ENCODE measurements around the gene ITSN1.
"Not testable (repeated sequence)": the region's sequence is repeated elsewhere in the genome, so short reads cannot be mapped to it uniquely, and the experiment has no call there.

Gene ITSN1

GRCh38 chr21:33642027-33642895 is at the start of gene ITSN1:
TSS of gene ITSN1 (plus strand) at chr21:33642501. CDS start at chr21:33718829, 76,328 bp downstream.
- H3K4me1 ChIP-seq (ENCODE audit: insufficient read depth, low read length): peaks cover 14% of the 10 kb centered on the region
- peaks cover 13% of the 10 kb centered on the region for H3K36me3 ChIP-seq (ENCODE audit: insufficient read depth, low read length)
- H3K4me3 ChIP-seq (ENCODE audit: low read length): peak within 1 kb of the TSS; percentile 70
- H3K9me3 ChIP-seq (ENCODE audit: low read length): no peaks in the 10 kb centered on the region
- peak within 1 kb of the TSS; percentile 41 for H2AFZ ChIP-seq (ENCODE audit: low read depth, low read length)
- no peaks in the 10 kb centered on the region for H3K27me3 ChIP-seq (ENCODE audit: insufficient read depth, low read length)

GRCh38 chr21:33598051-33598450 is 44.2 kb upstream of the ITSN1 start:
- Histone ChIP-seq H2AFZ (ENCODE audit: low read depth, low read length) (no peak overlapping the region), H3K9me3 (ENCODE audit: low read length) (no peaks in the 10 kb centered on the region), H3K4me1 (ENCODE audit: insufficient read depth, low read length) (no peaks in the 10 kb centered on the region), H3K4me3 (ENCODE audit: low read length) (no peak overlapping the region), H3K27me3 (ENCODE audit: insufficient read depth, low read length) (no peaks in the 10 kb centered on the region), H3K36me3 (ENCODE audit: insufficient read depth, low read length) (peaks cover 68% of the 10 kb centered on the region)

GRCh38 chr21:33608559-33608958 is 33.7 kb upstream of the ITSN1 start:
- peaks cover 52% of the 10 kb centered on the region for H3K36me3 ChIP-seq (ENCODE audit: insufficient read depth, low read length)
- no peak overlapping the region for H2AFZ ChIP-seq (ENCODE audit: low read depth, low read length)
- H3K4me3 ChIP-seq (ENCODE audit: low read length): no peak overlapping the region
- no peaks in the 10 kb centered on the region for H3K9me3 ChIP-seq (ENCODE audit: low read length)
- H3K4me1 ChIP-seq (ENCODE audit: insufficient read depth, low read length): no peaks in the 10 kb centered on the region
- H3K27me3 ChIP-seq (ENCODE audit: insufficient read depth, low read length): no peaks in the 10 kb centered on the region

GRCh38 chr21:33611006-33611744 is 31.1 kb upstream of the ITSN1 start:
- no peaks in the 10 kb centered on the region for H3K9me3 ChIP-seq (ENCODE audit: low read length)
- no peaks in the 10 kb centered on the region for H3K27me3 ChIP-seq (ENCODE audit: insufficient read depth, low read length)
- no peak overlapping the region for H2AFZ ChIP-seq (ENCODE audit: low read depth, low read length)
- no peak overlapping the region for H3K4me3 ChIP-seq (ENCODE audit: low read length)
- no peaks in the 10 kb centered on the region for H3K4me1 ChIP-seq (ENCODE audit: insufficient read depth, low read length)
- peaks cover 53% of the 10 kb centered on the region for H3K36me3 ChIP-seq (ENCODE audit: insufficient read depth, low read length)

GRCh38 chr21:33617565-33617964 is 24.7 kb upstream of the ITSN1 start:
- H3K4me1 ChIP-seq (ENCODE audit: insufficient read depth, low read length); H3K9me3 ChIP-seq (ENCODE audit: low read length); H3K27me3 ChIP-seq (ENCODE audit: insufficient read depth, low read length); H3K4me3 ChIP-seq (ENCODE audit: low read length); H2AFZ ChIP-seq (ENCODE audit: low read depth, low read length): not testable (repeated sequence)
- H3K36me3 ChIP-seq (ENCODE audit: insufficient read depth, low read length): peaks cover 55% of the 10 kb centered on the region

GRCh38 chr21:33618407-33618806 is 23.9 kb upstream of the ITSN1 start:
- Histone ChIP-seq H2AFZ (ENCODE audit: low read depth, low read length) (no peak overlapping the region), H3K4me3 (ENCODE audit: low read length) (no peak overlapping the region), H3K4me1 (ENCODE audit: insufficient read depth, low read length) (peaks cover 7% of the 10 kb centered on the region), H3K36me3 (ENCODE audit: insufficient read depth, low read length) (peaks cover 51% of the 10 kb centered on the region), H3K9me3 (ENCODE audit: low read length) (no peaks in the 10 kb centered on the region), H3K27me3 (ENCODE audit: insufficient read depth, low read length) (no peaks in the 10 kb centered on the region)

- Histone ChIP-seq H3K4me1 (ENCODE audit: insufficient read depth, low read length) (peaks cover 7% of the 10 kb centered on the region), H3K36me3 (ENCODE audit: insufficient read depth, low read length) (peaks cover 55% of the 10 kb centered on the region), H3K9me3 (ENCODE audit: low read length) (no peaks in the 10 kb centered on the region), H2AFZ (ENCODE audit: low read depth, low read length) (no peak overlapping the region), H3K4me3 (ENCODE audit: low read length) (no peak overlapping the region), H3K27me3 (ENCODE audit: insufficient read depth, low read length) (no peaks in the 10 kb centered on the region)
These were observed 22.6 kb upstream of the ITSN1 start for GRCh38 chr21:33619726-33620125.

GRCh38 chr21:33622253-33622652 is 20.0 kb upstream of the ITSN1 start:
- Histone ChIP-seq H3K9me3 (ENCODE audit: low read length) (no peaks in the 10 kb centered on the region), H2AFZ (ENCODE audit: low read depth, low read length) (no peak overlapping the region), H3K27me3 (ENCODE audit: insufficient read depth, low read length) (no peaks in the 10 kb centered on the region), H3K4me1 (ENCODE audit: insufficient read depth, low read length) (peaks cover 7% of the 10 kb centered on the region), H3K36me3 (ENCODE audit: insufficient read depth, low read length) (peaks cover 45% of the 10 kb centered on the region), H3K4me3 (ENCODE audit: low read length) (no peak overlapping the region)

GRCh38 chr21:33626151-33626550 is 16.1 kb upstream of the ITSN1 start:
- H3K9me3 ChIP-seq (ENCODE audit: low read length); H3K4me3 ChIP-seq (ENCODE audit: low read length); H3K4me1 ChIP-seq (ENCODE audit: insufficient read depth, low read length); H3K27me3 ChIP-seq (ENCODE audit: insufficient read depth, low read length); H2AFZ ChIP-seq (ENCODE audit: low read depth, low read length): not testable (repeated sequence)
- H3K36me3 ChIP-seq (ENCODE audit: insufficient read depth, low read length): peaks cover 49% of the 10 kb centered on the region

- H3K27me3 ChIP-seq (ENCODE audit: insufficient read depth, low read length): no peaks in the 10 kb centered on the region
- peaks cover 52% of the 10 kb centered on the region for H3K36me3 ChIP-seq (ENCODE audit: insufficient read depth, low read length)
- no peaks in the 10 kb centered on the region for H3K4me1 ChIP-seq (ENCODE audit: insufficient read depth, low read length)
- H2AFZ ChIP-seq (ENCODE audit: low read depth, low read length): no peak overlapping the region
- H3K9me3 ChIP-seq (ENCODE audit: low read length): peaks cover 4% of the 10 kb centered on the region
- H3K4me3 ChIP-seq (ENCODE audit: low read length): no peak overlapping the region
These were observed 8.0 kb upstream of the ITSN1 start for GRCh38 chr21:33634254-33634653.

GRCh38 chr21:33640697-33641351 is 1.5 kb upstream of the ITSN1 start:
- no peaks in the 10 kb centered on the region for H3K27me3 ChIP-seq (ENCODE audit: insufficient read depth, low read length)
- no peaks in the 10 kb centered on the region for H3K9me3 ChIP-seq (ENCODE audit: low read length)
- peak overlapping the region; percentile 41 for H2AFZ ChIP-seq (ENCODE audit: low read depth, low read length)
- H3K36me3 ChIP-seq (ENCODE audit: insufficient read depth, low read length): peaks cover 16% of the 10 kb centered on the region
- peak overlapping the region; percentile 70 for H3K4me3 ChIP-seq (ENCODE audit: low read length)
- peaks cover 14% of the 10 kb centered on the region for H3K4me1 ChIP-seq (ENCODE audit: insufficient read depth, low read length)

- Histone ChIP-seq H3K27me3 (ENCODE audit: insufficient read depth, low read length) (no peaks in the 10 kb centered on the region), H3K36me3 (ENCODE audit: insufficient read depth, low read length) (peaks cover 13% of the 10 kb centered on the region), H2AFZ (ENCODE audit: low read depth, low read length) (peak within 1 kb of the TSS; percentile 41), H3K9me3 (ENCODE audit: low read length) (no peaks in the 10 kb centered on the region), H3K4me3 (ENCODE audit: low read length) (peak within 1 kb of the TSS; percentile 70), H3K4me1 (ENCODE audit: insufficient read depth, low read length) (peaks cover 14% of the 10 kb centered on the region)
These were observed 812 bp upstream of the ITSN1 start, which contains the start of gene CRYZL1 for GRCh38 chr21:33641352-33642026. TSS of gene CRYZL1 (minus strand) at chr21:33641741. CDS start at chr21:33631551, 10,190 bp downstream.
